Measurements from ENCODE around the gene MMP24.

MMP24 gene

GRCh38 chr20:35320396-35321126, 94.1 kb downstream of the MMP24 start:
- TF ChIP-seq SIN3A (IDR thresholded peaks at IDR 0.05; ENCODE audit: borderline replicate concordance, insufficient read depth, low read length) (no peak), POLR2AphosphoS5 (IDR thresholded peaks at IDR 0.05; ENCODE audit: low read depth, low read length) (no peak), TAF1 (IDR thresholded peaks at IDR 0.05; ENCODE audit: borderline replicate concordance, insufficient read depth, low read length) (no peak), FOXP2 (optimal IDR thresholded peaks at IDR 0.05; ENCODE audit: borderline replicate concordance, extremely low read depth, extremely low read length, insufficient read depth) (no peak), REST (IDR thresholded peaks at IDR 0.05; ENCODE audit: insufficient read depth in 1 of 2, low read depth in 2 of 2, low read length in 2 of 2) (no peak)

- TF ChIP-seq REST (IDR thresholded peaks at IDR 0.05; ENCODE audit: insufficient read depth in 1 of 2, low read depth in 2 of 2, low read length in 2 of 2) (no peak), SIN3A (IDR thresholded peaks at IDR 0.05; ENCODE audit: borderline replicate concordance, insufficient read depth, low read length) (no peak), POLR2AphosphoS5 (IDR thresholded peaks at IDR 0.05; ENCODE audit: low read depth, low read length) (no peak), FOXP2 (optimal IDR thresholded peaks at IDR 0.05; ENCODE audit: borderline replicate concordance, extremely low read depth, extremely low read length, insufficient read depth) (no peak), TAF1 (IDR thresholded peaks at IDR 0.05; ENCODE audit: borderline replicate concordance, insufficient read depth, low read length) (no peak)
Measured at GRCh38 chr20:35325401-35325800, 98.9 kb downstream of the MMP24 start.

GRCh38 chr20:35326021-35326739, 99.7 kb downstream of the MMP24 start:
- TF ChIP-seq POLR2AphosphoS5 (IDR thresholded peaks at IDR 0.05; ENCODE audit: low read depth, low read length): no peak
- no peak for TF ChIP-seq REST (IDR thresholded peaks at IDR 0.05; ENCODE audit: insufficient read depth in 1 of 2, low read depth in 2 of 2, low read length in 2 of 2)
- TF ChIP-seq FOXP2 (optimal IDR thresholded peaks at IDR 0.05; ENCODE audit: borderline replicate concordance, extremely low read depth, extremely low read length, insufficient read depth): no peak
- no peak for TF ChIP-seq SIN3A (IDR thresholded peaks at IDR 0.05; ENCODE audit: borderline replicate concordance, insufficient read depth, low read length)
- no peak for TF ChIP-seq TAF1 (IDR thresholded peaks at IDR 0.05; ENCODE audit: borderline replicate concordance, insufficient read depth, low read length)
